Left renal pelvis (tissue), 4 donors: ENCODE results near the gene CXCR1. TPM values are rescaled to one million over a fixed set of nuclear protein-coding genes. Genes with fewer than 3 reads are reported as not detected.
"Not testable (repeated sequence)": the region's sequence is repeated elsewhere in the genome, so short reads cannot be mapped to it uniquely, and the experiment has no call there.

Experiments
- DNase-seq, 4 donors: peaks; one replicate each; pipeline ENCODE4 v3.0.0-alpha.2; 2013; ENCODE audit warnings: low read depth in 4 of 4, low spot score in 3 of 4
- polyA plus RNA-seq, 4 donors: library from polyadenylated mRNA; unstranded; fragments of 120-200 nt; gene quantifications; one replicate each; pipeline ENCODE4 v1.2.1, GENCODE V29; 2013; ENCODE audit not compliant: insufficient read length in 4 of 4

Gene CXCR1
- polyA plus RNA-seq, result under 1 TPM in 1 of 4 donors, not detected in 3; 0.55 TPM

- no peak for DNase-seq
Observed at GRCh38 chr2:218166791-218167190, at the start of gene CXCR1. TSS of gene CXCR1 (minus strand) at chr2:218166962. CDS start at chr2:218165211, 1,751 bp downstream.

GRCh38 chr2:218216336-218216673 lies 49.5 kb upstream of the CXCR1 start:
- DNase-seq, result no peak

DNA sequence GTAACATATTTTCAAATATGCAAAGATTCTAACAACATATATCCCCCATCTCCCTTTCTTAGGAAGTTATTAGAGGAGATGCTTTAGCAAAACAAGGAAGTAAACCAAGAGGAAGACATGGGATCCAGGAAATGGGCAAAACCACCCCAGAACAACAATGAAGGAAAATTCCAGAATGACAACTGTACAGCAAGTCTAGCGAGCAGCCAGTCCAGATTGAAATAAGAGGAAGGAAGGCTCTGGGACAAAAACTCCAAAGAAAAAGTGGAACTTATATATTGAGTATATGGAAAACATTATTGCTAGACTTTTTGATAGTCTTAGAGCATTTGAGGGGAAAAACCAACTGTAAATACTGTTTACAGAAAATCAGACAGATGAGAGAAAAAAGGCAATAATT lies 47.4 kb upstream of the CXCR1 start:
- DNase-seq, result no peak

DNA sequence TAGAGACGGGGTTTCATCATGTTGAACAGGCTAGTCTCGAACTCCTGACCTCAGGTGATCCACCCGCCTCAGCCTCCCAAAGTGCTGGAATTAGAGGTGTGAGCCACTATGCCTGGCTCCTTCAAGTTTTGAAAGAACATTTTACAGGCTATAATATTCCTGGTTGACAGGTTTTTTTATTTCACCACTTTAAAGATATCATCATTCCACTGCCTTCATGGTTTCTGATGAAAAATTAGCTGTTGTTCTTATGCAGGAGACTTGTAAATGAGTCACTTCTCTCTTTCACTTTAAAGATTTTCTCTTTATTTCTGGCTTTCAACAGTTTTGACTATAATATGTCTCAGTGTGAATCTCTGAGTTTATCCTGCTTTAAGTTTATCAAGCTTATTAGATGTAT lies 42.3 kb upstream of the CXCR1 start:
- no peak for DNase-seq

- DNase-seq, result no peak
Observed at GRCh38 chr2:218202266-218202665, 35.5 kb upstream of the CXCR1 start.

GRCh38 chr2:218196974-218197373 lies 30.2 kb upstream of the CXCR1 start:
- no peak for DNase-seq

DNA sequence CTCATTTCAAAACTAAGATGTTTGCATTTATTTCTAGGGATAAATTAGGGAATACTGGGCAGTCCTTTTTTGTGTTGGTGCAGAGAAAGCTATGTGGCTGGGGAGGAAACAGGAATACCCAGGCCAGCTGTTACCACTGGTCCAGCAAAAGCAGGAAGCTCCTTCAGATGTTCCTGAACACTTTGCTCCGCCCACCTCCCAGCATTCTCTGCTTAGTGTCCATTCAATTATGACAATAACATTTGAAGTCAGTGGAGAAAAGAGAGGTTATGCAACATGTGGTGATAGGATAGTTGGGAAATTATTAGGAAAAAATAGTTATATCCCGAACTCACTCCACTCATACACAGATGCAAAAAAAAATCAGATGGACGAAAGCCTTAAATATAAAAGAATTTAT lies 28.1 kb upstream of the CXCR1 start:
- no peak for DNase-seq

GRCh38 chr2:218193701-218194100 lies 26.9 kb upstream of the CXCR1 start:
- DNase-seq, result no peak

DNA sequence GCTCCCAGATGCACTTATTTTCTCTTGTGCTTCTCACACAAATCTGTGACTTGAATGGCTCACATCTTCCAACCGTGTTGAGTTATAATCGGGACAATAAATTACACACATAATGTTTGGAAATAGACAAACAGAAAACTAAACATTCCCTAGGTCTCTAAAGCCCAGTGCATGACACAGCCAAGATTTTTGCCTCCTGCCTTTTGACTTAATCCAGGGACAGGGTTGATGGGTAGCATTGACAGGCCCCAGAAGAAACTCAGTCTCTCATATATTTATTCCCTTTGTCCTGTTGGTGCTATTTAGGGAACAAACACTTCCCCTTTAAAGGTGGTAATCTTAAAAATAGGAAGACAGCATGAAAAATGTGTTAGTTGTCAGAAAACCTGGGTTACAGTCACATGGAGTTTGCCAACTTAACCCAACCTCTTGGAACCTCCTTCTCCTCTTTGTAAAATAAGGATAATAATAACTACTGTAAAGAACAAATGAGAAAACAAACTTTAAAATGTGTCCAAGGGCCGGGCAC lies 26.2 kb upstream of the CXCR1 start:
- no peak for DNase-seq

DNA sequence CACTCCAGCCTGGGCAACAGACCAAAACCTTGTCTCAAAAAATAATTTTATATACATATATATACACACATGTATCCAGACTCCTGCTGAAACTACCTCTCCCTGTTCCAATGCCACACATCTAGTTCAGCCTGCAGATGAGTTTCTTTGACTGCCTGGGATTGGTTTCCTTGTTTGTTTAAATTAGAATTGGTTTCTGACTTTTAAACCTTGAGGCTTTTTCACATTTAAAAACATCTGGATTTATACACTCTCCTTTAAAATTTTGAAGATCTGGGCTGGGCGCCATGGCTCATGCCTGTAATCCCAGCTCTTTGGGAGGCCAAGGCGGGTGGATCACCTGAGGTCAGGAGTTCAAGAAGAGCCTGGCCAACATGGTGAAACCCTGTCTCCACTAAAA lies 21.8 kb upstream of the CXCR1 start:
- no peak for DNase-seq

DNA sequence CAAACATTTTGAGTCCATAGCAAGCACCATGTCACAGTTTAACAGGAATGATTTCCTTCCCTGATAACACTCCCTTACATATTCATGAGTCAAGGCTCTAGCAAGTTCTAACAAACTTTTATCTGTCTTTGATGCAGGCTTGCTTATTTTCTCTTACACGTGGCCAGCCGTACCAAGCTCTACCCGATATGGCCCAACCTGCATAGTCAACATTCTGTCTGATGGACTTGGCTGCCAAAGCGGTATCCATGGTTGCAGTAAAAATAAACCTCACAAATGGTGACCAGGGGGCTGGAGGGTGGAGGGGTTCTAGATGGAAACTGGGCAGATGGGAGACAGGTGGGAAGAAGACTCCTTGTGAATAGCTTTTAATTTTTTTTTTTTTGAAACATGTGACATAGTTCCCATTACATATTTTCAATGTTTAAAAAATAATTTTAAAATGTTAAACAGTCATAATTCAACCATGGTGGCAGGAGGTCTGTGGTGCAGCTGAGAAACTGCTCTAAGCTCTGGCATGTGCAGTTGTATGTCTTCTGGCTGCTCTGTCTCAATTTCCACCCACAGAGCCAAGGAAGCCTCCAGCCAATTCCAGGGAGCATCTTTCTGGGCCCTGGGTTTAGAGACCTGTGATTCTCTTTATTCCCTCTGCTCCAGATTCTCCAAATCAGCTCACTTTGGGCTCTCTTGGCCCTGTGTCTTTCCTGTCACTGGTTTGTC lies 20.7 kb upstream of the CXCR1 start:
- DNase-seq, result no peak

DNA sequence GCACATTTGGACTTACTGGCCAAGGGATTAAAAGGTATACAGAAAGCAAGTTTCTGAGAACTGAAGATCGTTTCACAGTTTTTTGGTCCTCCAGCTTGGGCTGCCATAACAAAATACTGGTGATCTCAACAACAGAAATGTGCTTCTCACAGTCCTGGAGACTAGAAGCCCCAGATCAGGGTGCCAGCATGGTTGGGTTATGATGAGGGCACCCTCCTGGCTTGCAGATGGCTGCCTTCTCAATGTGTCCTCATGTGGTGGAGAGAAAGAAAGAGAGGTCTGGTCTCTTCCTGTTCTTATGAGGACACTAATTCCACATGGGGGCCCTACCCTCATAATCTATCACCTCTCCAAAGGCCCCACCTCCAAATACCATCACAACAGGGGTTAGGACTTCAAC lies 20.1 kb upstream of the CXCR1 start:
- no peak for DNase-seq

DNA sequence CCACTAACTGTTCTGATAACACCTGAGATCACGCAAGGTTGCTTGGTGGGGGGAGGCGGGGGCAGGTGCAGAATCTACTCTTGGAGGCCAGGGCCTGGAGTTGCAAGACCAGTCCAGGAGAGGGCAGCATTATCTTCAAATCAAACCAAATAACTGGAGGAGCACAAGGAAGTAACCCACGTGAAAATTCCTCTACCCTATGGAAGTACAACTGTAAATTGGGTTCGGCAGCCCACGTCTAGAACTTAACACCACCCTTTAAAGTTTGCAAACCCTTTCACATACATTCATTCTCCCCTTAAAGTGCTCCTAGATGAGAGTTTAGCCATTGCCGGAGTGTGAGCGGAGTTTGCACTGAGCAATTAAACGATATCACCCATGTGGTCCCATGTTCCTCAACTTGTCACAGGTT lies 19.6 kb upstream of the CXCR1 start:
- peak in 3 of 4 donors; percentile 29 to 33 (median 30) for DNase-seq

- no peak for DNase-seq
Observed at GRCh38 chr2:218184331-218184730, 17.6 kb upstream of the CXCR1 start.

DNA sequence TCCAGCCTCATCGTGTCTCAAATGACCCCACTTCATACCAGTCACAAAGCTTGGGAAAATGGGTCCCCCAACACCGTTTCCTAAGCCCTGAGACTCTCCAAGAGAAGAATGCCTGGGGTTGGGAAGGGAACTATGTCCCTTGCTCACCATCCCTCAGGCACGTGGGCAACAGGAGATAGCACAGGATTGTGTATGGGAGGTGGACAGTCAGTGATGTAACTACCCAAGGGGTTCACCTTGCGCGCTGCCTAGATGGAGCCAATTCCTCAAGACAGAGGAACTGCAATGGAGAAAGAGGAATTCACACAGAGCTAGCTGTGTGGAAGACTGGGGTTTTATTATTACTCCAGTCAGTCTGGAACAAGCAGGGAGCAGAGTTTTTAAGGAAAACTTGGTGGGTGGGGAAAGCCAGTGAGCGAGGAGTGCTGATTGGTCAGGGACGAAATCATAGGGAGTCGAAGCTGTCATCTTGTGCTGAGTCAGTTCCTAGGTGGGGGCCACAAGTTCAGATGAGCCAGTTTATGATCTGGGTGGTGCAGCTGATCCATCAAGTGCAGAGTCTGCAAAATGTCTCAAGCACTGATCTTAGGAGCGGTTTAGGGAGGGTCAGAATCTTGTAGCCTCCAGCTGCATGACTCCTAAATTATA lies 13.8 kb upstream of the CXCR1 start:
- no peak for DNase-seq

DNA sequence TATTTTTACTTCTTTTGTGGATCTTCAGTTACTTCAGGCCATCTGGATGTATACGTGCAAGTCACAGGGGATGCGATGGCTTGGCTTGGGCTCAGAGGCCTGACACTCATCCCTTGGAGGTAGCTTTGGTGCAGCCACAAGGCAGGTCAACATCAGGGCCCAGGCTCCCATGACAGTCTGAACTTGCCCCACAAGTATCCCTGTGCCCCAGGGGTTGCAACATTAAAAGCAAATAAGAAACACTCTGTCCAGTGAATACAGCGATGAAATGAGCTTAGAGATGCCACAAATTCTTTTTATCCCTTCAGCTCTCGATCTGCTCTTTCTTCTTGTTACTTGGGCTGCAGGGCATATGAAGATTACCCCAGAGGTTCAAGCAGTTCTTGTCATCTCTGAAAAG lies 13.0 kb upstream of the CXCR1 start:
- no peak for DNase-seq

GRCh38 chr2:218172845-218173244 lies 6.1 kb upstream of the CXCR1 start:
- no peak for DNase-seq

GRCh38 chr2:218171744-218172143 lies 5.0 kb upstream of the CXCR1 start:
- not testable (repeated sequence) for DNase-seq

DNA sequence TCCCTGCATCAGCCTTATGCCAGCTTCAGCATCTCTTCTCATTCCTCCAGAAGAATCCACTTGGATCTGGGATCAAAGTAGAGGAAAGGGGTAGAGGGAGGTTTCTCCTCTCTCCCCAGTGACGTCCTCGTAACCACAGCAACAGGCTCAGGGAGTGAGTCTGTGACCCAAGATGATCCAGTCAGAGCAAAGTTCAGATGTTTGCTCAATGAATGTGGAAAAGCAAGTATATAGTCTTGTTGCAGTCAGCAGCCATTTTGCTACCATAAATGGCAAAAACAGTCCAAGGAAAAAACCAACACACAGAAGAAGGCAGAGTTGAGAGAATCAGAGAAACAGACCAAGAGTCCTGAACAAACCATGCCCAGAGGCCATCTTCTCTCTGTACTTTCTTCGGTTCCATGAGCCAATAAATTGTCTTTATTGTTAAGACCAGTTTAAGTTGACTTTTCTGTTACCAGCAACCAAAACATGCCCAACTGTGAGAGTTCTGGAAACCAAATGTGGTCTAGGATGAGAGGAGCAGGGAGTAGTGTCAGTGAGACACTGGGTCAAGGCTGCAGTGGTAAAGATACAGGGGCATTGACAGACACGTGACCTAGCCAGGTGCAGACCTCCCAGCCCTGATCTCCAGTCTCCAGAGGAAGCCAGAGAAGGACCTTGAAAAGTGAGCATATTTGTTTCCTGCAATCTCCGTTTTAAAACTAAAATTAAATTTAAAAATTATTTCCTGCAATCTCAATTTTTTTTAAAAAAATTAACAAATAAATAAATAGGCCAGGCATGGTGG lies 3.2 kb upstream of the CXCR1 start:
- DNase-seq, result no peak

DNA sequence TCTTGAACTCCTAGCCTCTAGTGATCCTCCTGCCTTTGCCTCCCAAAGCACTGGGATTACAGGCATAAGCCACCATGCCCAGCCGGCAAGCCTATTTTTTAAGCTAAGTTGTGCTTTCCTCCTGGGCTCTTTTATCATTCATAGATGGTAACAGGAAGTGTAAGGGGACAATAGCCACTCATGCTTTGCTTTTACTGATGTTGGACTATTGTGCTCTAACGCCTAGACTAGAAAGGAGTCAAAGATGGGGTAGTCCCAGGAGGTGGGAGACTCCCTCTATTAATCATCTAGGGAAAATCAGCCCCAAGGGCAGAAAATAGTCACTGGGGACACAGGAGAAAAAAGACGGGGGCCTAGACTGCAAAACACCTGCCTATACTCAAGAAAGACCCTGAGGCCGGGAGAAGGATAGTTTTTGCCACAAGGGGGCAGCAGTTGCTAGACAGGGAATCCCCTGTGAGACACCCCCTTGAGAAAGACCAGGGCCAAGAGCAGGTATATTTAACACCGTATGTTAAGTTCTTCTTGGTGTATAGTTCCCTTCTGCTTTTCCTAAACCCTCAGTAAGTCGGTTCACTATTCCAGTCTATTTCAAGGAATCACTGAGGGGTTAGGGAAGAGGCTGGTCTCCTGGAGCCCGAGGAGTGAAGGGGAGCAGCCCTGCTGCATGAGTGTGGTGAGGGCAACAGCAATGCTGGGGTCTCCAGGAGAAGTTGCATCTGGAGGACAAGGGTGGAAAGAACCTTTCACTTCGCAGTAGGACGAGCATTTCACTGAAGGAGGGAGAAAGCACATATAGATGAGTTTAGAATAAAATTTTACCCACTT lies 2.1 kb upstream of the CXCR1 start:
- peak in 2 of 4 donors; percentile 5 to 15 for DNase-seq

GRCh38 chr2:218168016-218168415 lies 1.3 kb upstream of the CXCR1 start:
- DNase-seq, result no peak
